ENCODE results near the gene GALNT17.

GALNT17 gene

GRCh38 chr7:71612911-71613310, 481.0 kb downstream of the GALNT17 start:
- no peak overlapping the region for H3K27ac ChIP-seq
- no peak overlapping the region for H3K4me3 ChIP-seq (ENCODE audit: low read depth, low read length)
- H3K27me3 ChIP-seq (replicated peaks) = no peaks in the 10 kb centered on the region
- no peak for TF ChIP-seq CTCF (IDR thresholded peaks at IDR 0.05; ENCODE audit: low read depth, low read length, missing control alignments)
- H3K36me3 ChIP-seq (replicated peaks) = no peaks in the 10 kb centered on the region
- in situ Hi-C loops (cut with HindIII; ENCODE audit: low pct_ligation_motif_present, low sequenced_read_pairs) = no loop called here
- no peak for DNase-seq

- no peak overlapping the region for H3K4me3 ChIP-seq (ENCODE audit: low read depth, low read length)
- no peaks in the 10 kb centered on the region for H3K27me3 ChIP-seq (replicated peaks)
- in situ Hi-C loops (cut with HindIII; ENCODE audit: low pct_ligation_motif_present, low sequenced_read_pairs) = no loop called here
- H3K27ac ChIP-seq = no peak overlapping the region
- DNase-seq = peak; percentile 46
- TF ChIP-seq CTCF (IDR thresholded peaks at IDR 0.05; ENCODE audit: low read depth, low read length, missing control alignments) = no peak
- H3K36me3 ChIP-seq (replicated peaks) = no peaks in the 10 kb centered on the region
Measured at GRCh38 chr7:71613313-71613712, 481.4 kb downstream of the GALNT17 start.

GRCh38 chr7:71615017-71615416, 483.1 kb downstream of the GALNT17 start:
- no peak for TF ChIP-seq CTCF (IDR thresholded peaks at IDR 0.05; ENCODE audit: low read depth, low read length, missing control alignments)
- DNase-seq = no peak
- in situ Hi-C loops (cut with HindIII; ENCODE audit: low pct_ligation_motif_present, low sequenced_read_pairs) = no loop called here

GRCh38 chr7:71616217-71616616, 484.3 kb downstream of the GALNT17 start:
- no peak overlapping the region for H3K4me3 ChIP-seq (ENCODE audit: low read depth, low read length)
- H3K36me3 ChIP-seq (replicated peaks) = no peaks in the 10 kb centered on the region
- no peaks in the 10 kb centered on the region for H3K27me3 ChIP-seq (replicated peaks)
- no peak for DNase-seq
- TF ChIP-seq CTCF (IDR thresholded peaks at IDR 0.05; ENCODE audit: low read depth, low read length, missing control alignments) = no peak
- in situ Hi-C loops (cut with HindIII; ENCODE audit: low pct_ligation_motif_present, low sequenced_read_pairs) = no loop called here
- no peak overlapping the region for H3K27ac ChIP-seq

More at GRCh38 chr7:71615017-71615416, 483.1 kb downstream of the GALNT17 start:
- H3K27ac ChIP-seq = no peak overlapping the region
- no peaks in the 10 kb centered on the region for H3K27me3 ChIP-seq (replicated peaks)
- no peaks in the 10 kb centered on the region for H3K36me3 ChIP-seq (replicated peaks)
- H3K4me3 ChIP-seq (ENCODE audit: low read depth, low read length) = no peak overlapping the region

GRCh38 chr7:71618278-71618677, 486.3 kb downstream of the GALNT17 start:
- in situ Hi-C loops (cut with HindIII; ENCODE audit: low pct_ligation_motif_present, low sequenced_read_pairs) = no loop called here
- Histone ChIP-seq H3K27me3 (replicated peaks) (no peaks in the 10 kb centered on the region), H3K36me3 (replicated peaks) (no peaks in the 10 kb centered on the region), H3K27ac (no peak overlapping the region), H3K4me3 (ENCODE audit: low read depth, low read length) (no peak overlapping the region)
- no peak for TF ChIP-seq CTCF (IDR thresholded peaks at IDR 0.05; ENCODE audit: low read depth, low read length, missing control alignments)
- DNase-seq = no peak

GRCh38 chr7:71625545-71625944, 493.6 kb downstream of the GALNT17 start:
- Histone ChIP-seq H3K27ac (no peak overlapping the region), H3K4me3 (ENCODE audit: low read depth, low read length) (no peak overlapping the region), H3K27me3 (replicated peaks) (no peaks in the 10 kb centered on the region), H3K36me3 (replicated peaks) (no peaks in the 10 kb centered on the region)
- DNase-seq = no peak
- in situ Hi-C loops (cut with HindIII; ENCODE audit: low pct_ligation_motif_present, low sequenced_read_pairs) = no loop called here
- no peak for TF ChIP-seq CTCF (IDR thresholded peaks at IDR 0.05; ENCODE audit: low read depth, low read length, missing control alignments)
